RPMI7951 (cell line): ENCODE data around the gene NANOS2. TPM values are rescaled to one million over a fixed set of nuclear protein-coding genes. Genes with fewer than 3 reads are reported as not detected.

Experiments used
- DNase-seq: peaks from one replicate; pipeline ENCODE4 v3.0.0-alpha.2; 2012; ENCODE audit warnings: low read depth
- total RNA-seq: library from RNA; depleted of rRNA; stranded (reverse); fragments of >200 nt; shearing (Covaris generic); gene quantifications from 2 replicates; pipeline ENCODE4 v1.2.3, GENCODE V29; 2014; rRNA removed

Gene NANOS2
- not detected in 2 replicates for total RNA-seq

GRCh38 chr19:45913874-45914830, at the start of gene NANOS2:
Gene NANOS2, minus strand, starts transcription at chr19:45914778. Its CDS starts 85 bp downstream, at chr19:45914693.
- no peak for DNase-seq

DNA sequence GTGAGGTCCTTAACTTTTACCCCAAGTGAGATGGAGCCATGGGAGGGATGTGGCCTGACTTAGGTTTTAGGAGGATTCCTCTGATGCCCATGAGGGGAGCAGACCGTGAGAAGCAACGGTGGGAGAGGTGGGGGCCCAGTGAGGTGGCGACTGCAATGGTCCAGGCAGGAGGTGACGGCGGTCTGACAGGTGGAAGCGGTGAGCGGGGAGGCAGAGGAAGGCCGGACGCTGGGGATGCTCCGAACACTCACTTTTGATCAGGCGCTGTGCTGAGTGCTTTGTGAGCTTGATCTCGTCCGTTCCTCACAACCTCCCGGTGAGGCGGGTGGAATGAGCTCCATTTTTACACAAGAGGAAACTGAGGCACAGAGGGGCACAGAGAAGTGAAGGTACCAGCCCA, 47.4 kb upstream of the NANOS2 start:
- DNase-seq = no peak

GRCh38 chr19:45960595-45961235, 46.1 kb upstream of the NANOS2 start:
- no peak for DNase-seq

- DNase-seq = no peak
Observed at GRCh38 chr19:45959517-45960025, 45.0 kb upstream of the NANOS2 start.

GRCh38 chr19:45958769-45959516, 44.4 kb upstream of the NANOS2 start:
- DNase-seq = peak; percentile 28

- DNase-seq = no peak
Observed at GRCh38 chr19:45958320-45958719, 43.7 kb upstream of the NANOS2 start.

GRCh38 chr19:45955905-45956608, 41.5 kb upstream of the NANOS2 start:
- peak; percentile 73 for DNase-seq

GRCh38 chr19:45954156-45954555, 39.6 kb upstream of the NANOS2 start:
- no peak for DNase-seq

DNA sequence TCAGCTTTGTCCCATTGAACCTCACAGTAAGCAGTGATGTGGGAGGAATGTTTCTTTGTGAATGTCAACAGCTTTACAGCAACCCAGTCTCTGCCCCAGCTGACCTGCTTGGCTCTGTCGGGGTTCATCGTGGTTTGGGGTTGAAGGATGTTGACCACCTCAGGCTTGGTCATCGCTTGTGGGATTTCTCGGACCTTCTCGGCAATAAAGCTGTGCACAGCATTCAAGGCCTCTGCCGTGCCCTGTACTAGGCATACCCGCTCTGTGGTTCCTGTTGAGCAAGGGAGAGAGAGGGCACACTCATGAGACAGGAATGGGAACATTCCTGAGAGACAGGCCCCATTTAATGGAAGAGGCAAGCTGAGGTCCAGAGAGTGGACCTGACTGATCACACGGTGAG, 39.1 kb upstream of the NANOS2 start:
- DNase-seq = no peak

DNA sequence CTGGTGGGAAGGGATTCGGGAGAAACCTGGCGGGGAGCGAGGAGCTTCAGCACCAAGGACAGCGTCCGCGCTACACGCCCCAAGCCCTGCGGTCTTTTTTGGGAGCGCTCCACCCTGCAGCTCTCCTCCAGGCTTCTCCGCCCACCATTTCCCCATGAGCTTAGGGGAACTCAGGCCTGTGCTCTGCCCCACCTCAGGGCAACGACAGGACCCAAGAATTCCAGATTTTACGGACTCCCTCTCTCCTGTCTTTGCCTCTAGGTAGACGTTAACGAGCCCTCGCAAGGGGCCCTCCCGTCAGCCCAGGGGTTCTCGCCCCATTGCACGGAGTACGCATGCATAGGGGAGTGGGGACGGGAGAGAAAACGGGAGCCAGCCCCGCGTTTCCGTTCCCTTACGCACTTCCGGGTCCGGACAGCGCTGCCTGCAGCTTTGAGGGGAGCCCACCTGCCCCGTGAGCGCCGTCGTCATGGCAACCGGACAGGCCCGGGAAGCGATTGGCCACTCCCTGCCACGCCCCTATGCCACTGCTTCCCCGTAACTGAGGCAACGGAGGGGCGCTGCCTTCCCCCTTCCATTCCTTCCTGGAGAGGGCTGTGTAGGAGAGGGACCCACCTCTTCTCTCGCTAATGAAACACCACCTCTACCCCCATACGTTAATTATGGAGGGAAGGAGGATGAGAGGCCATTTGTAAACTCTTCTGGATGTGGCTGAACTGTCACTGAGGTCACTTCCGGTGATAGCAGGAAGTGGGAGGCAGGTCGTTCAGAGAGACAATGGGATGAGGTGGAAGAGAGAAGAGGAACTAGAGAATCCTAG, 38.3 kb upstream of the NANOS2 start:
- peak; percentile 59 for DNase-seq

DNA sequence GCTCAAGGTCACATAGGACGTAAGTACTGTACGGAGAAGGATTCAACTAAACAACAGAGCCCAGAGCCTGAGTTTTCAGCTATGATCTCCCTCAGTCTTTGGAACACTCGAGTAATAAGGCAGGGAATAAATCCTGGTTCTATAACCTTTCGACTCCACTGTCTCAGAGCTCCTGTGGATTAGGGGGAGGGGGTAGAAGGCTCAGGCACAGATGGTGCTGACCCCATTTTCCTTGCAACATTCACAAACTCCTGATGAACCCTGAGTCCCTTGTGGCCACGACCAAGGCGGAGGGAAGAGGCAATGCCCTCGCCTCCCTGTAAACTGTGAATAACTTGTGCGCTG, 37.7 kb upstream of the NANOS2 start:
- DNase-seq = no peak

DNA sequence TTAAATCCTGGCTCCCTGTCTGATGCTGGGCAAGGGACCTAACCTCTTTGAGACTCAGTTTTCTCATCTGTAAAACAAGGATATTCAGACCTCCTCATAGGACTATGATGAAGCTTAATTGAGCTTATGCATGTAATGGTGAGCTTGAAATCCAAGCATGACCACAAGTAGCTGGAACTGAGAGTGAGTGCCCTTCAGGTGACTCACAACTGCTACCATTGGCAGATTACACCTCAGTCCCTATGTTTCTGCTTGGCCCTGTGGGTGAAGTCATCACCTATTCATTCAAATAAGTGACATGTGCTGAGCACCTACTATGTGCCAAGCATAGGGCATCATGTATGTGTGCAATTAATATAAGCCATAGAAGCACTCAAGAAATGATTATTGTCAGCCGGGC, 33.3 kb upstream of the NANOS2 start:
- no peak for DNase-seq

GRCh38 chr19:45940515-45940805, 25.9 kb upstream of the NANOS2 start:
- no peak for DNase-seq

DNA sequence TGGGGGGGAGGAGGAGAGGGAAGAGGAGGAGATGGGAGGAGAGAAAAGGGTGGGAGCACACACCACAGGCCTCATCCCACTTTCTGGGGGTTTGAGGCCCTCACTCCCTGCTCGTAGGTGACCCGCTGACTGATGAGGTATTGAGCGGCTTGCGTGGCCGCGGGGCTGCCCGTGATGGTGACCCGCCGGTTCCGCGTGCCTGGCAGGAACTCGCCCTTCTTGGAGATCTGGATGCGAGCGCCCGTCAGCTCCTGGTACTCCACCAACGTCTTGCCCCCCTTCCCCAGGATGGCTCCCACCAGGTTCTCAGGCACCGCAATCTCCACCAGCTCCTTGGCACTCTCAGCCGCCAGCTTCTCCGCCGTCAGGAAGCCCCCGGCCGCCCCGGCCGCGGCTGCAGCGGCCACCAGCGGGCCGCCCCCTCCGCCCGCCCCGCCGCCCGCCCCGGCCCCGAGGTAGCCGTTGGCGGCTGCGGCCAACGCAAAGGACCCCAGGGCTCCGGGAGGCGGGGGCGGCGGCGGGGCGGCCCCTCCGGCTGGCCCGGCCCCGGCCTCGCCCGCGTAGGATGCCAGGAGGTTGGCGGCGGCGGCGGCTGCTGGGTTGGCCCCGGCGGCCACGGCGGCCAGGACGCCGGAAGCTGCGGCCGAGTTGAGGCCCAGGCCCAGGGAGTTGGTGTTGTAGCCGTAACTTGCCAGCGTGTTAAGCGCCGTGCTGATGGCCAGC, 25.4 kb upstream of the NANOS2 start:
- DNase-seq = no peak

DNA sequence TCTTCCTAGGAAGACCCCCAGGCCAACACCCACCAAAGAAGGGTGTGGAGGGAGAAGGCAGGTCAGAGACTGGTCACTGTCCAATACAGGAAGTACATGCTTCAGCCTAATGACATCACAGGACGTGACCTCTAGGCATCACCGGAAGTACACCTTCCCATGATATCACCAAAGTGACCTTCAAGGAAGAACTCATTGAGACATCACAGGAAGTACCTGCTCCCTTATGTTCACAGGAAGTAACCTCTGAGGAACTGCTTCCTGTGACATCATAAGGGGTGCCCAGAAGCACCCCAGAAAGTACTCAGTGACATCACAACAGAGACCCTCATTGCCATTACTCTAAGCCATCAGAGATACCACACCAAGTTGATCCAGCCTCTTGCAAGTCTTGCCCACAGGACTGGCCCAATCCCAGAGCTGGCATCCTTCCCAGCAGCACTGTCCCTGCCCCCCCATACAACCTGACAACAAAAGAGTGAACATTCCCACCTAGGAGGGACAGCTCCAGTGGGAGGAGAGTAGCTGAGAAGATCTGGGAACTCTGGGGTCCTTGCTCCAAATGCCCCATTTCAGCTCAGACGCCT, 24.2 kb upstream of the NANOS2 start:
- DNase-seq = no peak

GRCh38 chr19:45935267-45935666, 20.7 kb upstream of the NANOS2 start:
- no peak for DNase-seq

DNA sequence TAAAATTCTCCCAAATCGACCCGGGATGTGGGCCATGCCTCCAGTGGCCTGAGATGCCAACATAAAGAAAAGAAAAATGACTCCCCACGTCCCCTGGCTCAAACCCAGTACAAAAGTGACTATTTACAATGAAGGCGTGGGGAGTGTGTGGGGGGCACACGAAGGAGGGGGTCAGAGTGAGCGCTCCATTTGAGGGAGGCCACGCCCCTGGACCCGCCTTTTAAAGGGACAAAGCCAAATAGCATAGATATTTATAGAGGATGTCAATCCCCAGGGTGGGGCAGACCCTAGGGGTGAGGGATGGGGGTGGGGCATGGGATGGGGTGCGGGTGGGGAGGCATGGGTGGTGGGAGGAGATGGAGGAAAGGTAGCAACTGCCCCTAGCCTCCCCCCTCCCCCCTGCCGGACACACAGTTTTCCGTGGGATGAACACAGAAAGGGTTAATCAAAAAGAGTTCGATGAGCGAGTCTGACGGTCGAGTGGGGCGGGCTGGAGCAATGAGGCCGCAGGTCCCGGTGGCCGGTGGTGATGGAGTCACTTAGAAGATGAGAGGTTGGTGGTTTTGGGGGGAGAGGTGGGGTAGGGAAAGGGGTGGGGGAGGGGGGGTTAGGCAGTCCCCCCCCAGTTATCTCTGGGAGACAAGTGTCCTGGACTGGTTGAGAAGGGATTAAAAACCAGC, 20.1 kb upstream of the NANOS2 start:
- DNase-seq = no peak

DNA sequence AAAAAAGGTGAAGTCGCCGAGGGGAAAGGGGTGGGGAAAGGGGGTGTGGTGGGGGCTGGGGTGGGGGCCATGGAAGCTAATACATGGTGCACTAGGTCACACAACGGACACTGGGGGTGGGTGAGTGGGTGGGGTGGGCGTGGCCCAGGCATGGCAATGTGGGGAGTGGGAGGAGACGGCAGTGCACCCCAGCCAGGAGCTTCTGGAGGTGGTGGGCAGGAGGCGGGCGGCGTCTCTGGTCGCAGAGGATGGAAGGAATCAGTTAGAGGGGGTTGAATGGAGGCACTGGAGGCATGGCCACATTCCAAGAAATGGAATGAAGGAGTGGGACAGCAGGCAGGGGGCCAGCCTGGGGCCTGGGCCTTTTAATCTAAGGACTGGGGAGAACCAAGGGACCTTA, 19.2 kb upstream of the NANOS2 start:
- no peak for DNase-seq

DNA sequence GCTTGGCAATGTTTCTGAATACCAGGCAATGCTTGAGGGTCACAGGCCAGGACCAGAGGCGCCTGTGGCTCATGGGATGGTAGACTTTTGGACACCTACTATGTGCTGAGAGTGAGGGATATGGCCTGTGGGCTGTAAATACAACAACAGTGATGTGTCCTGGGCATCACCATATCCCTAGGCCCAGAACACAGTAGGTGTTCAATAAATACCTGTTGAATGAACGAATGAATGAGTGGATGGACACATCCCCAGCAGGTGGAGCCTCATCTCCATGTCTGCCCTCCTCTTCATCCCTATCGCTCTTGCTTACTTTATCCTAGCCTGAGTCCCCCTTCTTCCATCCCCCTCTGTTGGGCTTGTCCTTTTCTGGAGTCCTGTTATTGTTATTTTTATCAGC, 16.5 kb upstream of the NANOS2 start:
- DNase-seq = no peak
